Measurements from ENCODE around the gene ST3GAL5. TPM values are rescaled to one million over a fixed set of nuclear protein-coding genes. Genes with fewer than 3 reads are reported as not detected.

ST3GAL5 gene
- total and polyA plus RNA-seq, 2 of the 8 experiments (the other 6 are each of a cell fraction or from before 2014, with no cell fraction given), result 1.9 to 4.5 TPM

DNA sequence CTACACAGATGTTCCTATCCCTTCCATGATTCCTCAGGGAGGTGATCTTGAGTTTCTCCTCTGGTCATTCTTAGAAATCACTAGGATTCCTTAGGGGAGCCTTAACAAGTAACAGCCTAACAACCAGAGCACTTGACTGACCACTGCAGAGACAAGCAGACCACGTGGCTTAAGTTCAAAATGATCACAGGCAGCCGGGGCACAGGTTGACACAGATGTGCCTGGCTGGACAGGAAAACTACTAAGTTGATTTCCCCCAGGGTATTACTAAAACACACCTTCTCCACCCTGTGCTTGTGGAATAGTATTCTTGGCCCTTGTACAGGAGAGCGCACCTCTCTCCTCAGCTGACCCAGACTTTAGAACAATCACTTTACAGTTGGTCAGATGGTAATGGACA lies 29.9 kb downstream of the ST3GAL5 start:
- Histone ChIP-seq H3K27ac (ENCODE audit: low read depth, low read length) (no peak overlapping the region), H3K56ac (replicated peaks; ENCODE audit: insufficient read length, low read depth, low read length) (no peak overlapping the region), H2BK5ac (ENCODE audit: low read depth, low read length) (no peak overlapping the region), H2AK5ac (ENCODE audit: low read depth, low read length) (no peak overlapping the region), H4K20me1 (replicated peaks in 1 of 2; ENCODE audit: control insufficient read depth in 1 of 2, insufficient read depth in 2 of 2, low read length in 2 of 2) (no peaks in the 10 kb centered on the region), H4K5ac (ENCODE audit: insufficient read length, low read depth, low read length) (no peak overlapping the region), H2AFZ (ENCODE audit: low read length) (no peak overlapping the region), H2BK12ac (ENCODE audit: low read depth, low read length) (no peak overlapping the region), H2BK120ac (replicated peaks; ENCODE audit: low read depth, low read length) (no peak overlapping the region), H3K4me1 (replicated peaks in 1 of 4; ENCODE audit: control insufficient read depth in 3 of 4, insufficient read depth in 4 of 4, low read length in 3 of 4) (no peaks in the 10 kb centered on the region), H2BK15ac (ENCODE audit: low read length) (no peak overlapping the region), H4K8ac (ENCODE audit: extremely low read depth, insufficient read depth, low read length) (no peak overlapping the region), H3K79me2 (ENCODE audit: control insufficient read depth in 1 of 2, insufficient read depth in 2 of 2, low read length in 2 of 2) (no peaks in the 10 kb centered on the region), H3K23me2 (ENCODE audit: low read depth, low read length) (no peaks in the 10 kb centered on the region), H3K23ac (ENCODE audit: insufficient read length) (no peak overlapping the region), H4K91ac (replicated peaks; ENCODE audit: insufficient read length, low read length) (no peak overlapping the region), H3K79me1 (ENCODE audit: low read depth, low read length) (no peaks in the 10 kb centered on the region), H3K4me3 (ENCODE audit: extremely low read depth in 1 of 4, insufficient read depth in 2 of 4, low read depth in 3 of 4, low read length in 4 of 4) (no peak overlapping the region), H3K27me3 (replicated peaks in 1 of 4; ENCODE audit: control insufficient read depth in 3 of 4, extremely low read depth in 1 of 4, insufficient read depth in 3 of 4, low read length in 3 of 4) (no peaks in the 10 kb centered on the region), H3K4me2 (ENCODE audit: insufficient read depth in 1 of 2, low read depth in 2 of 2, low read length in 2 of 2) (no peak overlapping the region), H3K36me3 (ENCODE audit: control insufficient read depth in 2 of 4, insufficient read depth in 4 of 4, low read length in 3 of 4) (no peaks in the 10 kb centered on the region), H3K9ac (replicated peaks in 1 of 4; ENCODE audit: extremely low read depth in 1 of 4, low read depth in 3 of 4, low read length in 3 of 4) (no peak overlapping the region), H3K14ac (ENCODE audit: insufficient read length) (no peak overlapping the region), H3K9me3 (ENCODE audit: insufficient read depth in 2 of 2, low read depth in 1 of 2, low read length in 1 of 2) (no peaks in the 10 kb centered on the region), H3K18ac (ENCODE audit: extremely low read depth, low read length) (no peak overlapping the region), H3K4ac (replicated peaks; ENCODE audit: insufficient read length, low read depth, low read length) (no peak overlapping the region), H2BK20ac (ENCODE audit: low read length) (no peak overlapping the region)
- CTCF ChIA-PET (ENCODE audit: partially characterized antibody), result interaction anchor here (0.8 to 2.1 kb wide), 3 partner anchors 10 to 30 kb away, joined by 3 to 6 read pairs (median 6); no protein-coding TSS in a partner anchor
- no peak for DNase-seq (ENCODE audit: low read depth in 1 of 2, low spot score in 2 of 2)
- POLR2A ChIA-PET (ENCODE audit: partially characterized antibody), result no interaction called here
- 85% methylated on average over 3 of the region's 3 CpGs; no CpG with 5 or more reads in 1 of the 2 experiments for WGBS, 2 experiments (ENCODE audit: extremely low coverage in 1 of 2, insufficient coverage in 1 of 2, insufficient read length in 1 of 2, insufficient replicate concordance in 2 of 2, low coverage in 1 of 2, low lambda C conversion rate in 2 of 2, missing lambda C conversion rate in 1 of 2)
- no peak for FAIRE-seq
- no peak for TF ChIP-seq CREB1 (IDR thresholded peaks at IDR 0.05)
- TF ChIP-seq KDM4A (IDR thresholded peaks at IDR 0.05; ENCODE audit: low read depth, low read length, severe bottlenecking), result no peak
- TF ChIP-seq HDAC6 (IDR thresholded peaks at IDR 0.05; ENCODE audit: low read depth, low read length), result no peak
- no peak for TF ChIP-seq MAFK (IDR thresholded peaks at IDR 0.05; ENCODE audit: low read depth, low read length)
- TF ChIP-seq, protein P1, sequence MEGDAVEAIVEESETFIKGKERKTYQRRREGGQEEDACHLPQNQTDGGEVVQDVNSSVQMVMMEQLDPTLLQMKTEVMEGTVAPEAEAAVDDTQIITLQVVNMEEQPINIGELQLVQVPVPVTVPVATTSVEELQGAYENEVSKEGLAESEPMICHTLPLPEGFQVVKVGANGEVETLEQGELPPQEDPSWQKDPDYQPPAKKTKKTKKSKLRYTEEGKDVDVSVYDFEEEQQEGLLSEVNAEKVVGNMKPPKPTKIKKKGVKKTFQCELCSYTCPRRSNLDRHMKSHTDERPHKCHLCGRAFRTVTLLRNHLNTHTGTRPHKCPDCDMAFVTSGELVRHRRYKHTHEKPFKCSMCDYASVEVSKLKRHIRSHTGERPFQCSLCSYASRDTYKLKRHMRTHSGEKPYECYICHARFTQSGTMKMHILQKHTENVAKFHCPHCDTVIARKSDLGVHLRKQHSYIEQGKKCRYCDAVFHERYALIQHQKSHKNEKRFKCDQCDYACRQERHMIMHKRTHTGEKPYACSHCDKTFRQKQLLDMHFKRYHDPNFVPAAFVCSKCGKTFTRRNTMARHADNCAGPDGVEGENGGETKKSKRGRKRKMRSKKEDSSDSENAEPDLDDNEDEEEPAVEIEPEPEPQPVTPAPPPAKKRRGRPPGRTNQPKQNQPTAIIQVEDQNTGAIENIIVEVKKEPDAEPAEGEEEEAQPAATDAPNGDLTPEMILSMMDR (IDR thresholded peaks at IDR 0.05; ENCODE audit: control extremely low read depth in 1 of 3, insufficient read depth in 1 of 3, low read depth in 1 of 3, low read length in 3 of 3), result no peak
- TF ChIP-seq TAF1 (IDR thresholded peaks at IDR 0.05; ENCODE audit: low read depth, low read length), result no peak
- TF ChIP-seq, protein P2, sequence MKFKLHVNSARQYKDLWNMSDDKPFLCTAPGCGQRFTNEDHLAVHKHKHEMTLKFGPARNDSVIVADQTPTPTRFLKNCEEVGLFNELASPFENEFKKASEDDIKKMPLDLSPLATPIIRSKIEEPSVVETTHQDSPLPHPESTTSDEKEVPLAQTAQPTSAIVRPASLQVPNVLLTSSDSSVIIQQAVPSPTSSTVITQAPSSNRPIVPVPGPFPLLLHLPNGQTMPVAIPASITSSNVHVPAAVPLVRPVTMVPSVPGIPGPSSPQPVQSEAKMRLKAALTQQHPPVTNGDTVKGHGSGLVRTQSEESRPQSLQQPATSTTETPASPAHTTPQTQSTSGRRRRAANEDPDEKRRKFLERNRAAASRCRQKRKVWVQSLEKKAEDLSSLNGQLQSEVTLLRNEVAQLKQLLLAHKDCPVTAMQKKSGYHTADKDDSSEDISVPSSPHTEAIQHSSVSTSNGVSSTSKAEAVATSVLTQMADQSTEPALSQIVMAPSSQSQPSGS (IDR thresholded peaks at IDR 0.05; ENCODE audit: low read length), result no peak
- no peak for TF ChIP-seq BCL11A (IDR thresholded peaks at IDR 0.05; ENCODE audit: low read depth in 2 of 2, low read length in 2 of 2)
- no peak for TF ChIP-seq EP300 (IDR thresholded peaks at IDR 0.05; ENCODE audit: borderline replicate concordance in 1 of 2, low read depth in 2 of 2, low read length in 2 of 2)
- TF ChIP-seq SUZ12 (IDR thresholded peaks at IDR 0.05; ENCODE audit: low read length), result no peak

Data from H1 (cell line).